HG03039 (cell line): Measurements from ENCODE around the gene EFHC1.

Experiments
- ATAC-seq: cut with Tn5 transposase; IDR thresholded peaks from one replicate; pipeline ENCODE4 v1.9.1; 2021; ENCODE audit warnings: mild to moderate bottlenecking, moderate library complexity; ENCODE audit not compliant: unreplicated experiment

EFHC1 gene

GRCh38 chr6:52500238-52501129 lies 80.3 kb downstream of the EFHC1 start:
- no peak for ATAC-seq

GRCh38 chr6:52502306-52503029 lies 82.3 kb downstream of the EFHC1 start:
- no peak for ATAC-seq

GRCh38 chr6:52503323-52503747 lies 83.2 kb downstream of the EFHC1 start:
- ATAC-seq: no peak

- ATAC-seq: no peak
These were observed 84.0 kb downstream of the EFHC1 start for GRCh38 chr6:52503851-52504781.

GRCh38 chr6:52504782-52505136 lies 84.6 kb downstream of the EFHC1 start:
- no peak for ATAC-seq

GRCh38 chr6:52505726-52506409 lies 85.7 kb downstream of the EFHC1 start:
- no peak for ATAC-seq

- no peak for ATAC-seq
These were observed 86.3 kb downstream of the EFHC1 start for GRCh38 chr6:52506476-52506875.

GRCh38 chr6:52507557-52508260 lies 87.6 kb downstream of the EFHC1 start:
- ATAC-seq: no peak

- no peak for ATAC-seq
These were observed 88.2 kb downstream of the EFHC1 start for GRCh38 chr6:52508261-52508739.

- no peak for ATAC-seq
These were observed 89.4 kb downstream of the EFHC1 start for GRCh38 chr6:52509281-52510212.

- no peak for ATAC-seq
These were observed 90.0 kb downstream of the EFHC1 start for GRCh38 chr6:52510213-52510562.

- ATAC-seq: no peak
These were observed 91.0 kb downstream of the EFHC1 start for GRCh38 chr6:52511163-52511562.

GRCh38 chr6:52511572-52512151 lies 91.5 kb downstream of the EFHC1 start:
- no peak for ATAC-seq

GRCh38 chr6:52512199-52512598 lies 92.1 kb downstream of the EFHC1 start:
- no peak for ATAC-seq

- no peak for ATAC-seq
These were observed 93.3 kb downstream of the EFHC1 start for GRCh38 chr6:52513464-52513863.

GRCh38 chr6:52513896-52514295 lies 93.8 kb downstream of the EFHC1 start:
- no peak for ATAC-seq

GRCh38 chr6:52514514-52514913 lies 94.4 kb downstream of the EFHC1 start:
- ATAC-seq: no peak

GRCh38 chr6:52515219-52515960 lies 95.2 kb downstream of the EFHC1 start:
- ATAC-seq: no peak
